ENCODE data around the gene SLTM.
"Not testable (repeated sequence)": the region's sequence is repeated elsewhere in the genome, so short reads cannot be mapped to it uniquely, and the experiment has no call there.

Gene SLTM

DNA sequence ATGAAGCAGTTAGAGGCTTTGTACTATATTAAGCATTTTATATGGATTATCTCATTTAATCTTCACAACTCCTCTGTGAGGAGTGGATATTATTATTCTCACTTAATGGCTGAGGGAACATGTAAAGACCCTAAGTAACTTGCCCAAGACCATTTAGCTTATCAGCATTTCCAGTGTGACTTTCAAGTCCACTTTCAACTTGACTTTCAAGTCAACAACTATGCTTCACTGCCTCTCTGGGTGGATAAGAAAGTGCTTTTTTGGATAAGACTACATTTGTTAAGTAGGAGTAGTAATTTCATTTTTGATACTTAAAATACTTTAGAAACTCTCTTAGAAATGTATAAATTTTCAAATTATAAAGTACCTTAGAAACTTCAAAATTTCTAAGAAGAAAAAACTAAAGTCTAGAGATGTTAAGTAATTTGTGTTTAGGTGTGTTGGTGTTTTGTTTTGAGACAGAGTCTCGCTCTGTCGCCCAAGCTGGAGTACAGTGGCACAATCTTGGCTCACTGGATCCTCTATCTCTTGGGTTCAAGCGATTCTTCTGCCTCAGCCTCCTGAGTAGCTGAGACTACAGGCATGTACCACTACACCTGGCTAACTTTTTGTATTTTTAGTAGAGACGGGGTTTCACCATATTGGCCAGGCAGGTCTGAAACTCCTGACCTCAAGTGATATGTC, 90.6 kb downstream of the SLTM start:
- H3K9me3 Mint-ChIP-seq = no peaks in the 10 kb centered on the region
- no peak overlapping the region for H3K27ac Mint-ChIP-seq
- peaks cover 17% of the 10 kb centered on the region for H3K36me3 Mint-ChIP-seq
- no peaks in the 10 kb centered on the region for H3K27me3 Mint-ChIP-seq
- H3K4me3 Mint-ChIP-seq = no peak overlapping the region
- no peak for DNase-seq (ENCODE audit: low spot score in 2 of 2)
- no peak for ATAC-seq (ENCODE audit: low read depth)
- peaks cover 4% of the 10 kb centered on the region for H3K4me1 Mint-ChIP-seq

DNA sequence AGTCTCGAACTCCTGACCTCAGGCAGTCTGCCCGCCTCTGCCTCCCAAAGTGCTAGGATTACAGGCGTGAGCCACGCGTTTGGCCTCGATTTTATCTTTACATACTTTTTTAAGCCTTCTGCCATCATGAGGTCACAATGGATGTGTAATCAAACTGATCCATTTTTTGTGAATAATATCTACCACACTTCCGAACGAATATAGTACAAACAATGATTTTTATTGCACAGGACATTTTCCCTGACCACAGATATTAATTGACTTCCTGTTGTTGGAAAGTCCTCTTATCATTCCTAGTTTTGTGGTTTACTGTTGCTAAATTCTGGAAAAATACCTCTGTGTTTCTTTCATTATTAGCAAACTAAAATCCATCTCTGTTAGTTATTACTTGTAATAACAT, 93.4 kb downstream of the SLTM start:
- no peak for DNase-seq (ENCODE audit: low spot score in 2 of 2)
- Mint-ChIP-seq H3K4me1 (peaks cover 4% of the 10 kb centered on the region), H3K36me3 (peaks cover 5% of the 10 kb centered on the region), H3K27me3 (no peaks in the 10 kb centered on the region), H3K4me3 (no peak overlapping the region), H3K27ac (no peak overlapping the region), H3K9me3 (no peaks in the 10 kb centered on the region)
- ATAC-seq (ENCODE audit: low read depth) = no peak

DNA sequence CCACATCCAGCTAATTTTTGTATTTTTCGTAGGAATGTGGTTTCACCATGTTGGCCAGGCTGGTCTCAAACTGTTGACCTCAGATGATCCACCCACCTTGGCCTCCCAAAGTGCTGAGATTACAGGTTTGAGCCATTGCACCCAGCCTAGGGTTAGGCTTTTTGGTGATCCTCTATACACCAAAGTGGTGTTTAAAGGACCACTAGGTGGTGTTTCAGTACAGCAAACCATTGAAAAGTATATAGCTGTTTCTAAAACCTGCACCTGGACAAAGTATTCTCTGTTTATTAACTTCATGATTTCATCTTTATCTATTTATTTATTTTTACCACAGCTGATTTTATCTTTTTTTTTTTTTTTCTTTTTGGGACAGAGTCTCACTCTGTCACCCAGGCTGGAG, 94.0 kb downstream of the SLTM start:
- Mint-ChIP-seq H3K27ac (no peak overlapping the region), H3K27me3 (no peaks in the 10 kb centered on the region), H3K4me3 (no peak overlapping the region), H3K4me1 (peaks cover 4% of the 10 kb centered on the region), H3K36me3 (peaks cover 5% of the 10 kb centered on the region), H3K9me3 (no peaks in the 10 kb centered on the region)
- no peak for DNase-seq (ENCODE audit: low spot score in 2 of 2)
- ATAC-seq (ENCODE audit: low read depth) = no peak

DNA sequence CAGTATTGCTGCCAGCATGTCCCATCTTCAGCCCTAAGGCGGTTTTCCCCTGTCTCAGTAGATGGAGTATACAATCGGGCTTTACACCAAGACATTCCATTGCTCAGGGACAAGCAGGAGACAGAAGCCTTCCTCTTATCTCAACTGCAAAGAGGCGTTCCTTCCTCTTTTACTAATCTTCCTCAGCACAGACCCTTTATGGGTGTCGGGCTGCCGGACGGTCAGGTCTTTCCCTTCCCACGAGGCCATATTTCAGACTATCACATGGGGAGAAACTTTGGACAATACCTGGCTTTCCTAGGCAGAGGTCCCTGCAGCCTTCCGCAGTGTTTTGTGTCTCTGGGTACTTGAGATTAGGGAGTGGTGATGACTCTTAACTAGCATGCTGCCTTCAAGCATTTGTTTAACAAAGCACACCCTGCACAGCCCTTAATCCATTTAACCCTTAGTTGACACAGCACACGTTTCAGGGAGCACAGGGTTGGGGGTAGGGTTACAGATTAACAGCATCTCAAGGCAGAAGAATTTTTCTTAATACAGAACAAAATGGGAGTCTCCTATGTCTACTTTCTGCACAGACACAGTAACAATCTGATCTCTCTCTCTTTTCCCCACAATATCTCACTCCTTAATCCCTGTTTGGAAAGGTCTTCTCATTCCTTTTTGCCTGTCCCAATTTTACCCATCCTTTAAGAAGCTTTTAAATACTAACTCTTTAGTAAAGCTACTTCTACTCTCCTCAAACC, 99.6 kb downstream of the SLTM start:
- H3K27ac Mint-ChIP-seq; ATAC-seq (ENCODE audit: low read depth); H3K9me3 Mint-ChIP-seq; DNase-seq (ENCODE audit: low spot score in 2 of 2); H3K27me3 Mint-ChIP-seq: not testable (repeated sequence)
- Mint-ChIP-seq H3K36me3 (peaks cover 13% of the 10 kb centered on the region), H3K4me3 (peak overlapping the region; percentile 68), H3K4me1 (peaks cover 18% of the 10 kb centered on the region)

DNA sequence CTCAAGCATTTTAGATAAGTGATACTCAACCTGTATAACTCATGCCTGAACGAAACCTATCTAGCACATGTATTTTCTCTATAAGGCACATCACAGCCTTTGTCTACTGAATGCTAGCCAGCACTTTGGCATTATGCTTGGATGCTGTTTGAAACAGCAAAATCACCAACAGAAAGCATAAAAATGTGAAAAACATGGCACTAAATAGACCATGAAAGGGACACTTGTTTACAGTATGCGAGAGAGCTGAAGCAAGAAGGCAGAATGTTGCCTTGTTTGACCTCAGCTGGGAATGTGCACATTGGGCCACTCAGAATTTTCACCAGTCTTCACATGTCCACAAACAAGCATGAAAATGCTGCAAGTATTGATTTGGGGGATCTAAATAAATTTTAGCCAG, 102.9 kb downstream of the SLTM start:
- no peak for DNase-seq (ENCODE audit: low spot score in 2 of 2)
- peaks cover 18% of the 10 kb centered on the region for H3K36me3 Mint-ChIP-seq
- H3K27ac Mint-ChIP-seq = no peak overlapping the region
- peaks cover 23% of the 10 kb centered on the region for H3K4me1 Mint-ChIP-seq
- no peaks in the 10 kb centered on the region for H3K9me3 Mint-ChIP-seq
- H3K27me3 Mint-ChIP-seq = no peaks in the 10 kb centered on the region
- ATAC-seq (ENCODE audit: low read depth) = no peak
- no peak overlapping the region for H3K4me3 Mint-ChIP-seq
